ENCODE data around the gene PPP2R5C. TPM values are rescaled to one million over a fixed set of nuclear protein-coding genes. Genes with fewer than 3 reads are reported as not detected.

PPP2R5C gene
- total RNA-seq, 3 donors from 2014 or later: 90.5 to 105 (median 102) TPM

DNA sequence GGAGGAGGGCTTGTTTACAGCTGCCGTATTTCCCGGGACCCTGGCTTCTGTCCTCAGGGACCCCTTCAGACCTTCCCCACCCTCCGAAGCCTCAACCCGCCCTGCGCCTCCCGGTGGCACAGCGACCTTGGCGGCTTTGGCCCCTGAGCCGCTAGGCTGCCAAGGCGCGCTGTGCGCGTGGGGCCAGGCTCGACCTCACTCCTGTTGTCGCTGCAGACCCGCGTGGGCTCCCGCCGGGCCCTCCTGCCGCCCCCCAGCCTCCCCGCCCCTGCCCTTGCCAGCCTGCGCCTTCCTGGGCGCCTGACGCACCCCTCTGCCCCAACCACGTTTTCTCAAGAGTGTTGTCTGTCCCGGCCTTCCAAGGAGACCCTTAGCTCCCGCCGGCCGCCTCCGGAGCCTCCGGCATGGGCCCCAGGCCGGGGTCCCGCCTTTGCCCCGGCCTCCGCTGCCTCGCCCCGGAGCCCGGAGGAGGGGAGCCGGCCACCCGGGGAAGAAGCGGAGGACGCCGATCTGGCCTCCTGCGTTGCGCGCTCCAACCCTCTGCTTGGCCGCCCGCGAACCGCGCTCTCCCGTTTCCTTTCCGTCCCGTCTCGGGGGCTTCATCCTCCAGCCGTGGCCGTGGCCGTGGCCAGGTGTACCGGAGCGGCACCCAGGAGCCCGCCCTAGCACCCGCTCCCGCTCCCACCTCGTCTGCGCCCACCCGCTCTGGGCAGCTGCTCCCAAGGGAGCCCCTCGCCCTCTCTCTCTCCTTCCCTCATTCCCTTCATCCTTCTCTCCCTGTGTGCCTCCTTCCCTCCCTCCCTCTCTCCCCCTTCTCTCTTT, 19.9 kb downstream of the PPP2R5C start:
- Histone ChIP-seq H3K36me3 (no peaks in the 10 kb centered on the region), H3K27me3 (no peaks in the 10 kb centered on the region), H3K27ac (peak overlapping the region in 1 of 2 donors; percentile 9), H3K4me3 (peak overlapping the region; percentile 57 to 79 (median 57)), H3K9me3 (no peaks in the 10 kb centered on the region), H3K4me1 (no peaks in the 10 kb centered on the region)
- TF ChIP-seq POLR2AphosphoS5 (IDR thresholded peaks at IDR 0.05) (no peak), POLR2A (IDR thresholded peaks at IDR 0.05) (no peak)
- TF ChIP-seq, protein P1, sequence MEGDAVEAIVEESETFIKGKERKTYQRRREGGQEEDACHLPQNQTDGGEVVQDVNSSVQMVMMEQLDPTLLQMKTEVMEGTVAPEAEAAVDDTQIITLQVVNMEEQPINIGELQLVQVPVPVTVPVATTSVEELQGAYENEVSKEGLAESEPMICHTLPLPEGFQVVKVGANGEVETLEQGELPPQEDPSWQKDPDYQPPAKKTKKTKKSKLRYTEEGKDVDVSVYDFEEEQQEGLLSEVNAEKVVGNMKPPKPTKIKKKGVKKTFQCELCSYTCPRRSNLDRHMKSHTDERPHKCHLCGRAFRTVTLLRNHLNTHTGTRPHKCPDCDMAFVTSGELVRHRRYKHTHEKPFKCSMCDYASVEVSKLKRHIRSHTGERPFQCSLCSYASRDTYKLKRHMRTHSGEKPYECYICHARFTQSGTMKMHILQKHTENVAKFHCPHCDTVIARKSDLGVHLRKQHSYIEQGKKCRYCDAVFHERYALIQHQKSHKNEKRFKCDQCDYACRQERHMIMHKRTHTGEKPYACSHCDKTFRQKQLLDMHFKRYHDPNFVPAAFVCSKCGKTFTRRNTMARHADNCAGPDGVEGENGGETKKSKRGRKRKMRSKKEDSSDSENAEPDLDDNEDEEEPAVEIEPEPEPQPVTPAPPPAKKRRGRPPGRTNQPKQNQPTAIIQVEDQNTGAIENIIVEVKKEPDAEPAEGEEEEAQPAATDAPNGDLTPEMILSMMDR (IDR thresholded peaks at IDR 0.05): no peak
- no peak for DNase-seq (ENCODE audit: low spot score in 2 of 2)
- intact Hi-C loops (cut with DNase I; ENCODE audit: low total_unique reads): no loop called here

DNA sequence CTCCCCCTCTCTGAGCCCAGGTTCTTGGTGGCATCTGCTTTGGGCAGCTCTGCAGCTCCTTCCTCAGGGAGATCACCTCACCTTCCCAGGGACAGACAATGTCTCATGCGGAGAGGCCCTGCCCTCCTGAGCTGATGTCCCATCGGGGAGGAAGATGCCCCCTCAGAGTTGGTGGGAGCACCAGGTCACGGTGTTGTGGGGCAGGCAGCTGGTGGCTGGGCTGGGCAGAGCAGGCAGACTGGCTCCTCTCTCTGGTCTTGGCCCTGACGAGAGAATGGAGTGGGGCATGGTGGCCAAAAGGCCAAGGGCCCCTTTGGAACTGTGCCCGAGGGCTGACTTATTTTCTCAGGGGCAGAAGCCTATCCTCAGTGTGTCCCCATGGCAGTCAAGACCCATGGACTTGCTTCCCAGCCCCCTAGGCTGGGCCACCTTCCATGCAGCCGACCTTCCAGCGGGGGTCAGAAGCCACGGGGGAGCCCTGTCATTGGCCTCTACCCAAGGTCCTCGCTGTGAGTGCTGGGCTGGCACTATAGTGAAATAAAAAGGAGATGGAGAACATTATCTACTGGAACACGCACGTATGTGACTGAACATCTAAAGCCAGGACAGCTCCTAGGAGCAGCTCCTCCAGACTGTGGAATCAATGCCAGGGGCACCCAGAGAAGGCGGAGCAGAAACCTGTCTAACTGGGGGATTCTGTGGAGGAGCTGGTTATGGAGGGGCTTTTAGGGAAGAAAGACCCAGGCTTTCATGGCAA, 21.9 kb downstream of the PPP2R5C start:
- Histone ChIP-seq H3K36me3 (no peaks in the 10 kb centered on the region), H3K4me1 (no peaks in the 10 kb centered on the region), H3K4me3 (no peak overlapping the region), H3K9me3 (no peaks in the 10 kb centered on the region), H3K27ac (no peak overlapping the region), H3K27me3 (no peaks in the 10 kb centered on the region)
- intact Hi-C loops (cut with DNase I; ENCODE audit: low total_unique reads): no loop called here
- TF ChIP-seq POLR2A (IDR thresholded peaks at IDR 0.05) (no peak), POLR2AphosphoS5 (IDR thresholded peaks at IDR 0.05) (no peak)
- TF ChIP-seq, protein P1 (IDR thresholded peaks at IDR 0.05): no peak
- DNase-seq (ENCODE audit: low spot score in 2 of 2): no peak

DNA sequence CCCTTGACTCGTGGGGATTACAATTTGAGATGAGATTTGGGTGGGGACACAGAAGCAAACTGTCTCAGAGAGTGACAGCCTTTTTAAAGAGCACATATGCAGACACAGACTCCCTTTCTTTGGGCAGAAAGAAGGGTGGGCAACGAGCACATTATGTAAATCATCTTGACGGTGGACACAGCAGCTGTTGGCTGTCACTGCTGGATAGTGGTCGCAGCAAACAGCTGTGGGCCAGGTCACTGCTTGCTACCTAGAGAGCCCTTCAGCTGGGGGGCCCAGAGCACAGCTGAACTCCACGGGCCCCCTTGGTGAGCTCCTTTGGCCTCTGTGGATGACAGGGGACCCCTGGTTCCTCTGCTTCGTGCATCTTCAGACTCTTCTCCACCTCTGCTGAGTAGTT, 23.1 kb downstream of the PPP2R5C start:
- no peaks in the 10 kb centered on the region for H3K4me1 ChIP-seq
- H3K4me3 ChIP-seq: no peak overlapping the region
- TF ChIP-seq POLR2A (IDR thresholded peaks at IDR 0.05) (no peak), POLR2AphosphoS5 (IDR thresholded peaks at IDR 0.05) (no peak)
- TF ChIP-seq, protein P1 (IDR thresholded peaks at IDR 0.05): no peak
- no peak for DNase-seq (ENCODE audit: low spot score in 2 of 2)
- no peak overlapping the region for H3K27ac ChIP-seq
- H3K36me3 ChIP-seq: no peaks in the 10 kb centered on the region
- intact Hi-C loops (cut with DNase I; ENCODE audit: low total_unique reads): no loop called here
- H3K9me3 ChIP-seq: no peaks in the 10 kb centered on the region
- no peaks in the 10 kb centered on the region for H3K27me3 ChIP-seq

DNA sequence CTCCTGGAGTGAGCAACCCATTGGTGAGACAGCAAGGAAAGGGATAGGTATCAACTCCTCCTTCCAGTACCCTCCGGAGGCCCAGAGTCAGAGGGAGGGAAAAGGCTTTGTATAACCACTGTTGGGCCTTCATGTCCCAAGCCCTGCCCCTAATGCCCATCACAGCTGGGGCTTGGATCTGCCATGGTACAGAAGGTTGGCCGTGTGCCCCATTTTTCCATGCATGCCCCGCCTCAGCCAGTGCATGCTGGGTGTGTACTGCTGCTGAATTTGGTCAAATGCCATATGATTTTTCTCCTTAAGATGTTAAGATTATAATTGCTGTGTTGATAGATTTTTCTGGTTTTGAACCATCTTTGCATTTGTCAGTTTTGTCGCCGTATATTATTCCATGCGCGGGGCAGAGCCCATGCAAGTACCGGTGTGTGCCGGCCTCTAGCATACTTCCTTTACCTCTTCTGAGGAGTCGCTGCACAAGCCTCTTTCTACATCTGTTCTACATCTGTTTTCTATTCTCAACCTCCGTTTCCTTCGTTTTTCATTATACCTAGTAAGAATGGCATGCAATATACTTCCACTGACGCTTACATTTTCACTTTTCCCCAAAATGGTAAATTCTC, 26.6 kb downstream of the PPP2R5C start:
- no peak for DNase-seq (ENCODE audit: low spot score in 2 of 2)
- TF ChIP-seq POLR2A (IDR thresholded peaks at IDR 0.05) (no peak), POLR2AphosphoS5 (IDR thresholded peaks at IDR 0.05) (no peak)
- TF ChIP-seq, protein P1 (IDR thresholded peaks at IDR 0.05): no peak
- intact Hi-C loops (cut with DNase I; ENCODE audit: low total_unique reads): no loop called here
- no peaks in the 10 kb centered on the region for H3K4me1 ChIP-seq
- H3K4me3 ChIP-seq: no peak overlapping the region
- H3K27ac ChIP-seq: no peak overlapping the region
- no peaks in the 10 kb centered on the region for H3K36me3 ChIP-seq
- H3K27me3 ChIP-seq: no peaks in the 10 kb centered on the region
- no peaks in the 10 kb centered on the region for H3K9me3 ChIP-seq
